H7 (cell line): Measurements from ENCODE around the gene CDC42EP3. TPM values are rescaled to one million over a fixed set of nuclear protein-coding genes. Genes with fewer than 3 reads are reported as not detected.

Source experiments
- DNase-seq: peaks from one replicate; pipeline ENCODE4 v3.0.0; 2012
- H3K27me3 ChIP-seq: 2 replicates; pipeline ENCODE4 v1.6.0; 2011; ENCODE audit warnings: mild to moderate bottlenecking, low read length; ENCODE audit not compliant: control insufficient read depth, insufficient read depth
- H3K36me3 ChIP-seq: replicated peaks from 2 replicates; pipeline ENCODE4 v1.5.1; 2011; ENCODE audit warnings: low read length; ENCODE audit not compliant: control insufficient read depth, insufficient read depth
- H3K4me3 ChIP-seq: 2 replicates; pipeline ENCODE4 v1.5.1; 2011; ENCODE audit warnings: low read depth, mild to moderate bottlenecking, control low read depth, low read length, moderate library complexity; ENCODE audit not compliant: insufficient read depth
- total RNA-seq: library from RNA; depleted of rRNA; stranded (reverse); fragments of >200 nt; shearing (Covaris generic); gene quantifications from 2 replicates; pipeline ENCODE4 v1.2.3, GENCODE V29; 2014

The CDC42EP3 gene
- total RNA-seq, 1 experiment from 2014 or later = 19.5 TPM

DNA sequence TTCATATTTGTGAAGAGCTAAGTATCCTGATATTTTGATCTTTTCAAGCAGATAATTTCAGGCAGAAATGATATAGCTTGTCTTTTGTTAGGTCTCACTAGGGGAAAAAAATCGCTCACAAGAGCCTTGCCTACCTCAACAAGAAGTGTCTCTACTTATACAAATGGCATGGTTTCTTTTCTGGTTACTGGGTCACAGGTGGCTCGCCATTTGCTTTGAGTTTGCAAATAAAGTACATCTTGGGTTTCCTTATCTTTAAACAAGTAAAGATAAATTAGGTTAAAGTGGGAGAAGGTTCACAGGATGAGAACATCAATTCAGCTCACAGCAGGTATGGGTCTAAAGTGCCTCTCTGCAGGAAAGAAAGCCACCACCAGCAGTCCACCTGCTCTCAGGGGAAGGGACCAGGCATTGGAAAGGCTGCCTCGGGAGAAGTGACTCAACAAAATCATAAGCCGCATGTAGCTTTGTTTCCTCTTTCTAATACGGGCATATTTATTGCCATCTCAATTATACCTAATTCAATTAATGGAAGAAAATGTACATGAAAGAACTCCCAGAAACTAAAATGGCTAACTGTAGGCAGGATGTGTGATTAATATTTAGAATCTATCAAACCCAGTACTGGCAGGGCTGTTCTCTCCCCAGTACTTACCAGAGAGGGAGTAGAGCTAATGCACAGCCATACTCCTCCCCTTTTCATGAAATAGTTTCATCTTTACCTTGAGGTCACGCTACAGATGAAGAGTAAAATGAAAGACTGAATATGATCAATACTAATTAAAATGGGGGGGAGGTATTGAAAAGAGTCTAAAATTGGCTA lies 28.3 kb downstream of the CDC42EP3 start:
- H3K36me3 ChIP-seq = peaks cover 3% of the 10 kb centered on the region
- DNase-seq = no peak

DNA sequence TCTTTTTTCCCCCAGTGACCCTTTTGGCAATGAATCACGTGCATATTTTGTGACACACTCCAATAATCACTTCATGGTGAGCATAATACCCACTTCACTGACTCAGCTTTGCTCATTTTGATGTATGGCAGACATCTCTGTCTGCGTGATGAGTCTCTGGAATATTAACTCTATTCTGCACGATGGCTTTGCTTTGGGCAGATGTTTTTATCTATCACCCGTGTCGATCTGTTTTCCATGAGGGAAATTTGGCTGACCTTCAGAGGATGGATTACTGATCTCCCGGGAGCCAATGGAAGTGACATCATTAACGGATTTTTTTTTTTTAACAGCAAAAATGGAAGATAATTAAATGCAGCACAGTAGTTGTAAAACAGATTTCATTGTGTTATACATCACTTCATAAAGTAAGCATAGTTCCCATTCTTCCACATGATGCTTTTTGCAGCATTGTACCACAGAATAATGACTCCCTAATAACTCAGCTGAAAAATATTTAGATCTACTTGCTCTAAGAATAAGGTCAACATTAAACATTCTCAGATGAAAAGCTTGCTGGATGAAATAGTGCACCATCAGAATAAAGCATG lies 29.8 kb downstream of the CDC42EP3 start:
- no peaks in the 10 kb centered on the region for H3K27me3 ChIP-seq
- peaks cover 3% of the 10 kb centered on the region for H3K36me3 ChIP-seq
- no peak for DNase-seq
- H3K4me3 ChIP-seq = no peak overlapping the region

More for the DNA sequence above, 28.3 kb downstream of the CDC42EP3 start:
- Histone ChIP-seq H3K27me3 (no peaks in the 10 kb centered on the region), H3K4me3 (no peak overlapping the region)

DNA sequence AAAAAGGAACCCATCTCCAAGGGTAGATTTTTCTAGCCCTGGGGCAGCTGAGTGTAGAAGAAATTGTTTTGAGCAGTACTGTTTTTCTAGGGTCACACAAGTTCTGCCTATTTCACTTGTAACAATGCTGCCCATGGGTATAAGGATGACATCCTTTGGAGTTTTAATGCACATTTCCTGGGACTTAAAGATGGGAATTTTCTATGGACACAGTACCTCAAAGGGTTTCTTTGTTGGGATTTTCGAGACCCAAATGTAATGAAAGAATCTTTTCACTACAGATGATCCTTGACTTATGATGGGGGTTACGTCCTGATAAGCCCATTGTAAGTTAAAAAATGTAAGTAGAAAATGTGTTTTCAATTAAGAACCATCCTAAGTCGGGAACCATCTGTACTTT lies 31.8 kb downstream of the CDC42EP3 start:
- DNase-seq = no peak
- Histone ChIP-seq H3K4me3 (no peak overlapping the region), H3K27me3 (no peaks in the 10 kb centered on the region), H3K36me3 (no peaks in the 10 kb centered on the region; the same call in 1 of the 2 replicates)

DNA sequence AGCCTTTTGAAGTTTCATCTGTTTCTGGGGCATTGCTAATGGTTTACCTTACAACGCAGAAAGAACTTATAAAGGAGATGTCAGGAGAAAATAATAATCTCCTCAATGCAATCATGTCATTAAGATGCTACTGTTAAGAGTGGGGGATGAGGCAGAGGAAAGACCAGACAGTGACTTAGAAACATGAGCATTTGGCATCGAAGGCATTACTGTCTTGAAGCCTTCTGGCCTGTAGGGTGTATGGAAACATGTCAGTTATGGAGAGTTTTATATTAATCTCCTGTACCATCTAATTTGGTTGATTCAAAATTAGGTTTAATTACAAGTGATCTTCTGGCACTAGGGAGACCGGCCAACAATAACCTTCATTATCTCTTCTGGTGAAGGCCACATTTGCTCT lies 32.5 kb downstream of the CDC42EP3 start:
- Histone ChIP-seq H3K36me3 (no peaks in the 10 kb centered on the region; the same call in 1 of the 2 replicates), H3K4me3 (no peak overlapping the region), H3K27me3 (no peaks in the 10 kb centered on the region)
- DNase-seq = no peak

DNA sequence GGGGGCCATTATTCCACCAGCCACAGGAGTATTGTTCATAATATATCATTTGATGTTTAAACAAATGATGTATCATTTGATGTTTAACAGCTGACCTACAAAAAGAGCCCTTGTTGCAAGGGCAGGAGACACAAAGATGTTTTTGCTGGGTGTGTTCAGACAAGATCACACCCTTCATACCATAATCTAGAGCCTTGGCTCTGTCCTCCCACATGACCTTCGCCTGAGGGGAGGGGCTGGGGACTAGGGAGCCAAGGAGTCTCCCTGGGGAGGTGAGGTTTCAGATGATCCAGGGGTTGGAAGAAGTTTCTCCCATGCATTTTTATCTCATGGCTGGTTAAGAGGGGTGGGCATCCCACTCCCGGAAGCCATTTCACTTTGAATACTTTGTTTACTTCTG lies 33.5 kb downstream of the CDC42EP3 start:
- no peak overlapping the region for H3K4me3 ChIP-seq
- H3K36me3 ChIP-seq = no peaks in the 10 kb centered on the region
- no peaks in the 10 kb centered on the region for H3K27me3 ChIP-seq
- no peak for DNase-seq

DNA sequence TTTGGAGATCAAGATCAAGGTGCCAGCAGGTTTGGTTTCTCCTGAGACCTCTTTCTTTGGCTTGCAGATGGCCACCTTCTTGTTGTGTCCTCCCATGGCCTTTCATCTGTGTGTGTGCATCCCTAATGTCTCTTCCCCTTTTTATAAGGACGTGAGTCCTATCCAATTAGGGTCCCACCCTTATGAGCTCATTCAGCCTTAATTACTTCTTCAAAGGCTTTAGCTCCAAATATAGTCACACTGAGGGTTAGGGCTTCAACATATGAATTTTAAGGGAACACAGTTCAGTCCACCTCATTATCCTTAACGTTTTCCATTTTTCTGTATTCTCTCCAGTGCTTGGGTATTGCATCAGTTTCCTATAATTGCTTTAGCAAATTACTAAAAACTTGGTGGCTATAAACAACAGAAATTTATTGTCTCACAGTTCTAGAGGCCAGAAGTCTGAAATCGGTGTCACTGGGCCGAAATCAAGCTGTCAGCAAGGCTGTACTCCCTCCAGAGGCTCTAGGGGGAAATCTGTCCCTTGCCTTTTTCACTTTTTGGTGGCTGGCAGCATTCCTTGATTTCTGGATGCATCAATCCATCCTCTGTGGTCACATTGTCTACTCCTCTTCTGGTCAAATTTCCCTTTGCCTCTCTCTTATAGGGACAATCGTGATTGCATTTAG lies 34.1 kb downstream of the CDC42EP3 start:
- H3K4me3 ChIP-seq = no peak overlapping the region
- H3K27me3 ChIP-seq = no peaks in the 10 kb centered on the region
- no peaks in the 10 kb centered on the region for H3K36me3 ChIP-seq
- no peak for DNase-seq

DNA sequence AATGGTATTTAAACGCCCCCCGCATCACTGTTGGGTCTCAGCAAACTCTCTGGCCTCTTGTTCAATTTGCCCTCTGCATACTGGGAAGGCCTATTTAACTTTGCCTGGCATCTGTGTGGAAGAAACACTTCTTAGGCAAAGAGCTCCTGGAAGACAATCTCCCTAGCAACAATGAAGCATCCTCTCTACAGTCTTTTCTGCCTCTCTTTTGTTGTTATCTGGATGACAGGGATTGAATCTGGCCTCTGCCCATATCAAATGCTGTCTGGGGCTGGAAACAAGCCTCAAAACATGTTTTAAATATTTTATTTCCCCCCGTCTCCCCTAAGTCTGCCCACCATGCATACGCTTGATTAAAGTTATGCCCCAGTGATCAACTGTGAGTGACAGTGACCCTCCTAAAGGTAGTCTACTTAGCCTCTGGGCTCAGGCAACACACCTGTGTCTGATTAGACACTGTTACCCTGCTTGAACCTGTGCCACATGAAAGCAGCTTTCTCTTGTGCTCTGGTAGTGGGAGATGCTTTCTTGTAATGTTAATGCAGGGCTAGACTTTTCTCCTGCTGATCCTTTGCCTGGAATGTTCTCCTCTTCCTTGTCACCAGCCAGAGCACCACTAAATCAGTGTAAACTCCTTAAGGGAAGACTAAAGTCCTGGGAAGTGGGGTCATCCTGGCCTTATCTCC lies 34.9 kb downstream of the CDC42EP3 start:
- Histone ChIP-seq H3K27me3 (no peaks in the 10 kb centered on the region), H3K36me3 (no peaks in the 10 kb centered on the region), H3K4me3 (no peak overlapping the region)
- DNase-seq = no peak

DNA sequence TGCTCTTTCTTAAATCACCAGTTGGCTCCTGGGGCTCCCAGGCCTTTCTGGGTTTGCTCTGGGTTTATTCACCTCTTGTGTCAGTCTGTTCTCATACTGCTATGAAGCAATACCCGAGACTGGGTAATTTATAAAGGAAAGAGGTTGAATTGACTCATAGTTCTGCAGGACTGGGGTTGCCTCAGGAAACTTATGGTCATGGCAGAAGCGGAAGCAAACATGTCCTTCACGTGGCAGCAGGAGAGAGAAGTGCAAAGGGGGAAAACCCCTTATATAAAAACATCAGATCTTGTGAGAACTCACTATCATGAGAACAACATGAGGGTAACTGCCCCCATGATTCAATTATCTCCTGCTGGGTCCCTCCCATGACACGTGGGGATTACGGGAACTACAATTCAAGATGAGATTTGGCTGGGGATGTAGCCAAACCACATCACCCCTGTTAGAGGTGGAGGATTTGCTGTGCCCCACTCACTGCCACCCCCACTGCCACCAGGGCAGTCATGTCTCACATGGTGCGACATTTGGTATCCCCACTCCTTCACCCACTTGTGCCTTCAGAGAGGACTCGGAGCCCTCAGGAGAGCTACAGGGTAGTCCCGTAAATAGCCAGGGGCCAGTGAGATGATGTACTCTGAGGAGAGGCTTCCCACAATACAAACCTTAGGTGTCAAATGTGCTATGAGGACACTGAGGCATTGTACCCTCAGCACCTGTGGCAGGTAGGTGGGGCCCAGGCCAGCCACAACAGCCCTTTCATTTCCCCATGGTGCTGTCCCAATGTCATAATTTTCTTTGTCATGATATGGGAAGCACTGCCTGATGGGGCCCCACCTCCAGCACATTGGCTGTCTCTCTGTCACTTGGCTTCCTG lies 35.7 kb downstream of the CDC42EP3 start:
- no peak for DNase-seq
- no peaks in the 10 kb centered on the region for H3K36me3 ChIP-seq
- no peak overlapping the region for H3K4me3 ChIP-seq
- H3K27me3 ChIP-seq = no peaks in the 10 kb centered on the region

DNA sequence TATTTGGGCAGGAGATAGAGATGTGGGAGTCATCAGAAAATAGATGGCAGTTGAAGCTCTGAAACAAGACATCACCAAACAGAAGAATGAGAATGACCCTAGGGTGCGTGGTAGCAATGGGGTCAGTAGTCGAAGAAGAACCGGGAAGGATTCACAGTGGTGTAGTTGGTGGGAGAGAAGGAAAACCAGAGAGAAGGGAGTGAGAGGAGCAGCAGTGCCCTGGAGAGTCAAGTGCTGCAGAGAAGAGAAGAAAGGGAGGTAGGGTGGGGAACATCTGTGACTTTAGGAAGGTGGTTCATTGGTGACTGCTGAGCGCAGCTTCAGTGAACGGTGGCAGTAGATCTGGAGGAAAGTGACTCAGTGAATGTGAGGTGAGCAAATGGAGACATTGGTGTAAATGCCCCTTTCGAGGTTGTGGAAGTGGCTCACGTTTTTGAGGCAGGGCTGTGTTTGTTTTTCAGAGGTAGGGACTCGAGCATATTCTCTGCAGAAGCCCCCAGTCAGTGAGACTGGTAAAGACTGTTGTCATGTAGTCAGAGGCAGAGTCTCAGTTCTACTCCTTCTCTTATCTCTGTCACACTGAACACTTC lies 36.4 kb downstream of the CDC42EP3 start:
- no peak overlapping the region for H3K4me3 ChIP-seq
- DNase-seq = no peak
- H3K27me3 ChIP-seq = no peaks in the 10 kb centered on the region
- no peaks in the 10 kb centered on the region for H3K36me3 ChIP-seq

DNA sequence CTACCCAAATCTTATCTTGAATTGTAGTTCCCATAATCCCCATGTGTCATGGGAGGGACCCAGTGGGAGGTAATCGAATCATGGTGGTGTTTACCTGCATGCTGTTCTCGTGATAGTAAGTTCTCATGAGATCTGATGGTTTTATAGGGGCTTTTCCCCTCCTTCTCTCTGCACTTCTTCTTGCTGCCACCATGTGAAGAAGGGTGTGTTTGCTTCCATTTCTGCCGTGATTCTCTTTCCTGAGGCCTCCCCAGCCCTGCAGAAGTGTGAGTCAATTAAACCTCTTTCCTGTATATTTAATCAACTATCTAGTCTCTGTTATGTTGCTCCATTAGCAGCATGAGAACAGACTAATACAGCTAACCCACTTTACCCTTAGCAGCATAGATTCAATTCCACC lies 37.6 kb downstream of the CDC42EP3 start:
- H3K27me3 ChIP-seq = no peaks in the 10 kb centered on the region
- no peak overlapping the region for H3K4me3 ChIP-seq
- DNase-seq = no peak
- no peaks in the 10 kb centered on the region for H3K36me3 ChIP-seq

DNA sequence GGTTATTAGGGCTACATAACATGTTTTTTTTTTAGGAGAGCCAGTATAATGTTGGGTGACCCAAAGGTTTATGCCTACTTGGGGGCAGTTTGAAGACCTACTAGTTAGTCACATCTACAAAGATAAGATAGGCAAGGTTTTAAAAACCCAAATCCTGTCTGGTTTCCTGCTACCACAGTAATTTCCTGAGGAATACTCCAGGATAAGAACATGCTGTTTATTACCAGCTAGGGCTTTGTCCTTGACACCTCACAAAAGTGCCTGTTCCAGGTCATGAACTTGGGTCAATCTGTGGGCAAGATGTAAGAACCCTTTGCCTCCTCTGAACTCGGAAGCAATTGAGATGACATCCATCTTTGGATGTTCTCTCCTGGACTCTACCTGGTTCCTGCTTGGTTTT lies 38.2 kb downstream of the CDC42EP3 start:
- H3K36me3 ChIP-seq = no peaks in the 10 kb centered on the region
- H3K27me3 ChIP-seq = no peaks in the 10 kb centered on the region
- H3K4me3 ChIP-seq = no peak overlapping the region
- no peak for DNase-seq

DNA sequence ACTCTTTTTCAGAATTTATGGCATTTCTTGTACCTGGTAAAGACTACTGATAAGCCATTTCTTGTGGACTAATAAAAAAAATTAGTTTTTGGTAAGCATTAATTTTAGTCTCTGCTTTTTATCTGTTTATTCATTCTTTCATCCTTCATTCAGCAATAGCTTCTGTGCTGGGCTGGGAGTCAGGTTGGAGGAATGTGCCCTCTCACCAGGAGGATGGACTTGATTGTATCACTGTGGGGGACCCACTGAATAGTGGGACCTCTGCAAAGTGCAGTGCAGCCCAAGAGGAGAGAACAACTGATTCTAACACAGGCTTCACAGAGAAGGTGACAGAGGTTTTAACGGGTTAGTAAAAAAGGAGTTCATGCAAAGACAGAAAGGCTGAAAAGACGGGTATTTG lies 39.1 kb downstream of the CDC42EP3 start:
- H3K27me3 ChIP-seq = no peaks in the 10 kb centered on the region
- H3K4me3 ChIP-seq = no peak overlapping the region
- H3K36me3 ChIP-seq = no peaks in the 10 kb centered on the region
- no peak for DNase-seq

DNA sequence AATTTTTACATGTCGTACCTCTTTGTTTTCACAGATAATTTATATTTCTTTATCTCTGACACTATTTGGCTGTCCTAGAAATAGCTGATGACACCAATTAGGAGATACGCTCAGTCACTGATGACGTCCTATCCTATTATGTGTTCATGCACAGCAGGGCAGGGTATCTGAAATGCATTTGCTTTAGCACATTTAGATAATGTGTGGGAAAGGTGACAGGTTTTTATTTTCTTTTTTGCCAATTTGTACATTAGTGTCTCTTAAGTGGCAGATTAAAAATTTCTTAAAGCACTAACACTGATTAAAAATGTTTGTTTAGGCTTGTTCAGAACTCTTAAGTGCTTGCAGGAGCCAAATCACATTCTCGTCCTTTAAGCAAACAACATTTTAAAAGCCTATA lies 39.7 kb downstream of the CDC42EP3 start:
- DNase-seq = no peak
- no peaks in the 10 kb centered on the region for H3K36me3 ChIP-seq
- no peaks in the 10 kb centered on the region for H3K27me3 ChIP-seq
- no peak overlapping the region for H3K4me3 ChIP-seq

DNA sequence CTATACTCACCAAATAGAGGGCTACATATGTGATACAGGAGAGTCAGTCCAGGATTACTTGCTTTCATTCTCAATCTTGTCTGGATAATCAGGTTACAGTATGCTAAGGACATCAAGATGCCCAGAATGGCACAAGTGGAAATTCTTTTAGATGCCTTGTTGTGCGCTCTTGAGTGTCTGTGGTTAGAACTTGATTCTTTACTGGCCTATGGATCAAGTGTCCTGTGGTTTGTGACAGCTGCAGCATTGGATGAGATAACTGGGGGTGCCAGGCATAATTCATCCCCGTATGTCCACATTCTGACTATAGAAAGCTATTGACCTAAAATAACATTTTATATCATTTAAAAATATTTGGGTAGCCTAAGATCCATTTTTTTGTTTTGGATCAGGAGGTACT lies 40.1 kb downstream of the CDC42EP3 start:
- no peak overlapping the region for H3K4me3 ChIP-seq
- no peak for DNase-seq
- no peaks in the 10 kb centered on the region for H3K27me3 ChIP-seq
- no peaks in the 10 kb centered on the region for H3K36me3 ChIP-seq
